Common myeloid progenitor, CD34-positive (primary cell): ENCODE results near the gene ZC3H13. TPM values are rescaled to one million over a fixed set of nuclear protein-coding genes. Genes with fewer than 3 reads are reported as not detected.

Experiments
- CTCF ChIA-PET: fragments of 350-600 bp; sonication (Branson Sonifier 250); formaldehyde crosslinking; loops from one replicate; lab custom pipeline; 2021; ENCODE audit warnings: antibody characterized with exemption; lab: Charles Lee
- POLR2A ChIA-PET: fragments of 350-600 bp; sonication (Branson Sonifier 250); formaldehyde crosslinking; loops from one replicate; lab custom pipeline; 2021; ENCODE audit warnings: antibody characterized with exemption; lab: Charles Lee
- DNase-seq, 3 donors: peaks; one replicate each; pipeline versions ENCODE4 v3.0.0 to v3.0.0-alpha.2; 2013
- H3K27ac ChIP-seq, 2 experiments: 1 replicate in 1 of 2; 2 replicates in 1 of 2; pipeline ENCODE4 v1.7.0; 2013; ENCODE audit warnings: inconsistent platforms in 2 of 2, low read length in 2 of 2, mild to moderate bottlenecking in 2 of 2, low read depth in 1 of 2, moderate library complexity in 1 of 2; ENCODE audit not compliant: severe bottlenecking in 2 of 2, insufficient read depth in 1 of 2, poor library complexity in 1 of 2
- H3K27me3 ChIP-seq, 5 experiments: replicated peaks in 2 of 5; 1 replicate in 3 of 5; 2 replicates in 2 of 5; pipeline versions ENCODE4 v1.6.1 to v1.7.0; 2013; ENCODE audit warnings: low read length in 4 of 5, mild to moderate bottlenecking in 2 of 5, moderate library complexity in 2 of 5, inconsistent platforms in 1 of 5; ENCODE audit not compliant: insufficient read depth in 5 of 5, control insufficient read depth in 4 of 5
- H3K36me3 ChIP-seq, 4 experiments: 1 replicate in 2 of 4; 2 replicates in 2 of 4; pipeline versions ENCODE4 v1.6.1 to v1.7.0; 2013; ENCODE audit warnings: low read length in 3 of 4, control low read depth in 1 of 4, mild to moderate bottlenecking in 1 of 4; ENCODE audit not compliant: control insufficient read depth in 4 of 4, insufficient read depth in 4 of 4
- H3K4me1 ChIP-seq, 4 experiments: 1 replicate in 3 of 4; 2 replicates in 1 of 4; pipeline versions ENCODE4 v1.6.1 to v1.7.1; 2013; ENCODE audit warnings: low read length in 3 of 4, mild to moderate bottlenecking in 3 of 4, control low read depth in 1 of 4, inconsistent platforms in 1 of 4, moderate library complexity in 1 of 4; ENCODE audit not compliant: control insufficient read depth in 4 of 4, insufficient read depth in 4 of 4; ENCODE audit errors: control extremely low read depth in 1 of 4
- H3K4me3 ChIP-seq, 7 experiments: 1 replicate in 4 of 7; 2 replicates in 3 of 7; pipeline versions ENCODE4 v1.5.1 to v1.7.0; 2013; ENCODE audit warnings: mild to moderate bottlenecking in 7 of 7, low read length in 6 of 7, moderate library complexity in 6 of 7, inconsistent platforms in 2 of 7, low read depth in 2 of 7, control low read depth in 1 of 7; ENCODE audit not compliant: insufficient read depth in 4 of 7, control insufficient read depth in 1 of 7; ENCODE audit errors: extremely low read depth in 1 of 7
- H3K9me3 ChIP-seq, 5 experiments: 1 replicate in 4 of 5; 2 replicates in 1 of 5; pipeline versions ENCODE4 v1.6.1 to v1.7.1; 2013; ENCODE audit warnings: low read length in 4 of 5, mild to moderate bottlenecking in 2 of 5, inconsistent platforms in 1 of 5, low read depth in 1 of 5, moderate library complexity in 1 of 5; ENCODE audit not compliant: control insufficient read depth in 4 of 5, insufficient read depth in 2 of 5; ENCODE audit errors: control extremely low read depth in 1 of 5
- WGBS: methylation state at CpG from one replicate; pipeline ENCODE4 v1.1.5; 2013; ENCODE audit not compliant: insufficient coverage; 5-methylcytosine and 5-hydroxymethylcytosine counted together
- polyA plus RNA-seq: library from polyadenylated mRNA; unstranded; fragments of 120-200 nt; gene quantifications from one replicate; pipeline ENCODE4 v1.2.1, GENCODE V29; 2013

ZC3H13 gene
- 27.1 TPM for polyA plus RNA-seq

- no peaks in the 10 kb centered on the region for H3K36me3 ChIP-seq
- CTCF ChIA-PET: interaction anchor here (0.7 to 1.2 kb wide), 6 partner anchors 11 to 100 kb away, joined by 3 read pairs; no protein-coding TSS in a partner anchor
- POLR2A ChIA-PET: interaction anchor here (0.6 to 1.5 kb wide), 5 partner anchors 16 to 73 kb away, joined by 3 to 11 read pairs (median 3); no protein-coding TSS in a partner anchor
- DNase-seq: peak; percentile 98 to 99 (median 98)
- peaks cover 12 to 30% (median 24%) of the 10 kb centered on the region in 4 experiments for H3K4me1 ChIP-seq
- H3K27ac ChIP-seq: peak within 1 kb of the TSS; percentile 95 to 98
- H3K4me3 ChIP-seq: peak within 1 kb of the TSS; percentile 79 to 99 (median 90)
- under 1% methylated on average over 52 of the region's 57 CpGs for WGBS
- H3K27me3 ChIP-seq: no peaks in the 10 kb centered on the region
- no peaks in the 10 kb centered on the region for H3K9me3 ChIP-seq
These were observed at the start of gene ZC3H13 for GRCh38 chr13:46052319-46053161. Gene ZC3H13, minus strand, starts transcription at chr13:46052746. Its CDS starts 7,239 bp downstream, at chr13:46045507.

- H3K9me3 ChIP-seq: no peaks in the 10 kb centered on the region
- CTCF ChIA-PET: interaction anchor here (1.3 to 3.6 kb wide), 2 partner anchors 12 to 18 kb away, joined by 3 to 8 read pairs; no protein-coding TSS in a partner anchor
- no peaks in the 10 kb centered on the region for H3K27me3 ChIP-seq
- H3K4me1 ChIP-seq: peaks cover 12 to 29% (median 18%) of the 10 kb centered on the region in 4 experiments
- DNase-seq: no peak
- POLR2A ChIA-PET: no interaction called here
- H3K4me3 ChIP-seq: no peak overlapping the region
- H3K36me3 ChIP-seq: no peaks in the 10 kb centered on the region
- H3K27ac ChIP-seq: no peak overlapping the region
These were observed 49.7 kb upstream of the ZC3H13 start for GRCh38 chr13:46102255-46102605.

GRCh38 chr13:46101484-46102254, 49.1 kb upstream of the ZC3H13 start:
- Histone ChIP-seq H3K27me3 (no peaks in the 10 kb centered on the region), H3K27ac (no peak overlapping the region), H3K4me3 (no peak overlapping the region), H3K9me3 (no peaks in the 10 kb centered on the region), H3K4me1 (peaks cover 7 to 26% (median 16%) of the 10 kb centered on the region in 4 experiments), H3K36me3 (no peaks in the 10 kb centered on the region)
- ChIA-PET CTCF (interaction anchor here (1.3 to 3.6 kb wide), 2 partner anchors 12 to 18 kb away, joined by 3 to 8 read pairs; no protein-coding TSS in a partner anchor), POLR2A (no interaction called here)
- peak in 2 of 3 donors; percentile 38 to 51 for DNase-seq
- 76% methylated on average over 7 of the region's 8 CpGs for WGBS

GRCh38 chr13:46101002-46101401, 48.5 kb upstream of the ZC3H13 start:
- H3K36me3 ChIP-seq: no peaks in the 10 kb centered on the region
- H3K27ac ChIP-seq: no peak overlapping the region
- WGBS: no CpG with 5 or more reads among the region's 4 CpGs
- H3K4me1 ChIP-seq: peaks cover 7 to 25% (median 15%) of the 10 kb centered on the region in 4 experiments
- no peaks in the 10 kb centered on the region for H3K27me3 ChIP-seq
- DNase-seq: no peak
- no peak overlapping the region for H3K4me3 ChIP-seq
- CTCF ChIA-PET: interaction anchor here (1.0 to 3.6 kb wide), 2 partner anchors 19 to 76 kb away, joined by 3 to 8 read pairs; no protein-coding TSS in a partner anchor
- no peaks in the 10 kb centered on the region for H3K9me3 ChIP-seq
- POLR2A ChIA-PET: no interaction called here

- Histone ChIP-seq H3K4me1 (peaks cover 7 to 25% (median 15%) of the 10 kb centered on the region in 4 experiments), H3K27me3 (no peaks in the 10 kb centered on the region), H3K36me3 (no peaks in the 10 kb centered on the region), H3K27ac (no peak overlapping the region), H3K4me3 (no peak overlapping the region), H3K9me3 (no peaks in the 10 kb centered on the region)
- WGBS: no CpG with 5 or more reads among the region's 1 CpG
- ChIA-PET POLR2A (no interaction called here), CTCF (interaction anchor here (1.0 to 3.6 kb wide), 2 partner anchors 20 to 76 kb away, joined by 3 to 8 read pairs; no protein-coding TSS in a partner anchor)
- DNase-seq: peak; percentile 25 to 77 (median 61)
These were observed 47.8 kb upstream of the ZC3H13 start for GRCh38 chr13:46100191-46100815.

GRCh38 chr13:46097663-46098062, 45.1 kb upstream of the ZC3H13 start:
- Histone ChIP-seq H3K36me3 (no peaks in the 10 kb centered on the region), H3K4me3 (no peak overlapping the region), H3K4me1 (peaks cover 7 to 25% (median 15%) of the 10 kb centered on the region in 4 experiments), H3K9me3 (no peaks in the 10 kb centered on the region), H3K27me3 (no peaks in the 10 kb centered on the region), H3K27ac (no peak overlapping the region)
- ChIA-PET POLR2A (no interaction called here), CTCF (interaction anchor here (1.7 kb wide), 1 partner anchor 9 kb away, joined by 4 read pairs; no protein-coding TSS in a partner anchor)
- WGBS: 100% methylated on average over 3 of the region's 4 CpGs
- DNase-seq: no peak
